DND-41 (cell line): ENCODE results near the gene NPAS2.

Source experiments
- ATAC-seq: fragments of 200-7000 bp; cut with Tn5 transposase; 3 replicates; pipeline ENCODE4 v1.9.1; 2021; ENCODE audit warnings: low read depth; ENCODE audit not compliant: insufficient read depth
- DNase-seq: peaks from one replicate; pipeline ENCODE4 v3.0.0-alpha.2; 2020
- H2AFZ ChIP-seq: 2 replicates; pipeline ENCODE4 v1.6.0; 2012; ENCODE audit warnings: low read depth, low read length
- H3K27ac ChIP-seq: 2 replicates; pipeline ENCODE4 v1.5.1; 2012; ENCODE audit warnings: low read length, inconsistent platforms
- H3K27me3 ChIP-seq: fragments of 200-600 bp; sonication (generic); 2 replicates; pipeline ENCODE4 v1.6.0; 2012; ENCODE audit warnings: low read length, mild to moderate bottlenecking, inconsistent platforms; ENCODE audit not compliant: insufficient read depth, poor library complexity
- H3K36me3 ChIP-seq: 2 replicates; pipeline ENCODE4 v1.5.1; 2012; ENCODE audit warnings: low read length, inconsistent platforms; ENCODE audit not compliant: insufficient read depth
- H3K4me1 ChIP-seq: 2 replicates; pipeline ENCODE4 v1.5.1; 2012; ENCODE audit warnings: mild to moderate bottlenecking, low read length; ENCODE audit not compliant: insufficient read depth
- H3K4me2 ChIP-seq: 2 replicates; pipeline ENCODE4 v1.6.0; 2012; ENCODE audit warnings: mild to moderate bottlenecking, moderate library complexity, low read length, inconsistent platforms; ENCODE audit not compliant: insufficient read depth
- H3K4me3 ChIP-seq, 2 experiments: fragments of 200-600 bp in 1 of 2; shearing (Covaris generic) in 1 of 2; 2 replicates each; pipeline ENCODE4 v1.5.1; 2012 to 2016; ENCODE audit warnings: inconsistent platforms in 2 of 2, low read length in 2 of 2, mild to moderate bottlenecking in 2 of 2, low read depth in 1 of 2, moderate library complexity in 1 of 2
- H3K79me2 ChIP-seq: 2 replicates; pipeline ENCODE4 v1.6.0; 2012; ENCODE audit warnings: low read length, inconsistent platforms; ENCODE audit not compliant: insufficient read depth
- H3K9ac ChIP-seq: 2 replicates; pipeline ENCODE4 v1.6.0; 2012; ENCODE audit warnings: low read depth, mild to moderate bottlenecking, inconsistent platforms, low read length, moderate library complexity
- H3K9me3 ChIP-seq: 2 replicates; pipeline ENCODE4 v1.5.1; 2012; ENCODE audit warnings: low read length, moderate library complexity, mild to moderate bottlenecking, inconsistent platforms; ENCODE audit not compliant: insufficient read depth, severe bottlenecking
- H4K20me1 ChIP-seq: 2 replicates; pipeline ENCODE4 v1.6.0; 2012; ENCODE audit warnings: low read length; ENCODE audit not compliant: insufficient read depth
- EZH2 ChIP-seq: IDR thresholded peaks from 3 replicates; pipeline ENCODE4 v1.6.1; 2012; ENCODE audit warnings: borderline replicate concordance, low read depth, mild to moderate bottlenecking, moderate library complexity, low read length, inconsistent platforms; ENCODE audit not compliant: severe bottlenecking
- TF ChIP-seq, protein P1 (sequence below): IDR thresholded peaks from 2 replicates; pipeline ENCODE4 v1.5.1; 2012; ENCODE audit warnings: borderline replicate concordance, low read length, moderate library complexity, mild to moderate bottlenecking; ENCODE audit not compliant: poor library complexity, severe bottlenecking; ENCODE audit errors: extremely low read depth

Gene NPAS2

DNA sequence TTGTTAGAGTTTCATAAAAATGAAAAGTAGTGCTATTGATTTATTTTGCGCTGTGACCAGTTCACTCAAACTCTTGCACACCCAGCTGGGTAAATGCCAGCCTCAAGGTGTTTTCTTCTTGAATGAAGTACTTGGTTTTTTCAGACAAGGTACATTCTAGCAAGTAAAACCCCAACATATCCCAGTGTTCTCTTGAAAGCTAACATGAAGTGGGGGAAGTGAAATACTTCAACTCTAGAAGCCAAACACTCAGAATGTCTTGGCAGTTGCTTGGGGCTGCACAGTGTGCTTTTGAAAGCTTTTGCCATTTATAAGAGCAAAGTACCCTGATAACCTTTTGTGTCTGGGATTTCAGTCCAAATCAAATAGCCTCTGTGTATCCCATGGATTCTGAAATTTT, 13.4 kb downstream of the NPAS2 start:
- ATAC-seq (no peak), DNase-seq (no peak)
- H3K9me3 ChIP-seq = peaks cover 3% of the 10 kb centered on the region
- H3K4me1 ChIP-seq = no peaks in the 10 kb centered on the region
- H3K27ac ChIP-seq = no peak overlapping the region
- H3K4me3 ChIP-seq = no peak overlapping the region
- H2AFZ ChIP-seq = no peak overlapping the region
- no peak overlapping the region for H3K9ac ChIP-seq
- H4K20me1 ChIP-seq = 0 out of 2 replicates have a peak, but pooled peaks cover 4% of the 10 kb centered on the region
- H3K4me2 ChIP-seq = no peak overlapping the region
- no peaks in the 10 kb centered on the region for H3K27me3 ChIP-seq
- TF ChIP-seq EZH2 = no peak
- TF ChIP-seq, protein P1, sequence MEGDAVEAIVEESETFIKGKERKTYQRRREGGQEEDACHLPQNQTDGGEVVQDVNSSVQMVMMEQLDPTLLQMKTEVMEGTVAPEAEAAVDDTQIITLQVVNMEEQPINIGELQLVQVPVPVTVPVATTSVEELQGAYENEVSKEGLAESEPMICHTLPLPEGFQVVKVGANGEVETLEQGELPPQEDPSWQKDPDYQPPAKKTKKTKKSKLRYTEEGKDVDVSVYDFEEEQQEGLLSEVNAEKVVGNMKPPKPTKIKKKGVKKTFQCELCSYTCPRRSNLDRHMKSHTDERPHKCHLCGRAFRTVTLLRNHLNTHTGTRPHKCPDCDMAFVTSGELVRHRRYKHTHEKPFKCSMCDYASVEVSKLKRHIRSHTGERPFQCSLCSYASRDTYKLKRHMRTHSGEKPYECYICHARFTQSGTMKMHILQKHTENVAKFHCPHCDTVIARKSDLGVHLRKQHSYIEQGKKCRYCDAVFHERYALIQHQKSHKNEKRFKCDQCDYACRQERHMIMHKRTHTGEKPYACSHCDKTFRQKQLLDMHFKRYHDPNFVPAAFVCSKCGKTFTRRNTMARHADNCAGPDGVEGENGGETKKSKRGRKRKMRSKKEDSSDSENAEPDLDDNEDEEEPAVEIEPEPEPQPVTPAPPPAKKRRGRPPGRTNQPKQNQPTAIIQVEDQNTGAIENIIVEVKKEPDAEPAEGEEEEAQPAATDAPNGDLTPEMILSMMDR = no peak
- no peaks in the 10 kb centered on the region for H3K79me2 ChIP-seq
- no peaks in the 10 kb centered on the region for H3K36me3 ChIP-seq

DNA sequence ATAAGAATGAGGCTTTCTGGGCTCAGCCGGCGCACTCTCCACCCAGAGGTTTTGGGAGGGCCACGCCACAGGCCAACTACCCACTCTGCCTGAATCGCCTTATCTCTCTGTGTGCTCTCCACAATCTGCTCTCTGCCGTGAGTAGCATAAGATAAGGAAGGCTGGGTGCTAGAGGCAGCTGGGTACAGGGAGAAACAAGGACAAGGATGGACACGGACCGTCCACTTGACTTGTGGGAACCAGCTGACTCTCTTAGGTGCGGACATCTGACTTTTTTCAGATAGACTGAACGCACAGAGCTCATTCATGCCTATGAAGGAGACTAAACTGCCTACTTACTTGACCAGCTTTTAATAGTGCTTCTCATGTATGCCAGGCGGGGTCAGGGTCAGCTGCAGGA, 14.3 kb downstream of the NPAS2 start:
- H3K4me2 ChIP-seq = no peak overlapping the region
- no peak overlapping the region for H3K27ac ChIP-seq
- no peaks in the 10 kb centered on the region for H3K9me3 ChIP-seq
- H2AFZ ChIP-seq = no peak overlapping the region
- no peaks in the 10 kb centered on the region for H3K79me2 ChIP-seq
- no peak overlapping the region for H3K9ac ChIP-seq
- H3K27me3 ChIP-seq = no peaks in the 10 kb centered on the region
- H3K4me3 ChIP-seq = no peak overlapping the region
- no peaks in the 10 kb centered on the region for H3K36me3 ChIP-seq
- no peak for TF ChIP-seq EZH2
- TF ChIP-seq, protein P1 = no peak
- no peaks in the 10 kb centered on the region for H3K4me1 ChIP-seq
- DNase-seq (no peak), ATAC-seq (no peak)
- H4K20me1 ChIP-seq = 0 out of 2 replicates have a peak, but pooled peaks cover 4% of the 10 kb centered on the region

DNA sequence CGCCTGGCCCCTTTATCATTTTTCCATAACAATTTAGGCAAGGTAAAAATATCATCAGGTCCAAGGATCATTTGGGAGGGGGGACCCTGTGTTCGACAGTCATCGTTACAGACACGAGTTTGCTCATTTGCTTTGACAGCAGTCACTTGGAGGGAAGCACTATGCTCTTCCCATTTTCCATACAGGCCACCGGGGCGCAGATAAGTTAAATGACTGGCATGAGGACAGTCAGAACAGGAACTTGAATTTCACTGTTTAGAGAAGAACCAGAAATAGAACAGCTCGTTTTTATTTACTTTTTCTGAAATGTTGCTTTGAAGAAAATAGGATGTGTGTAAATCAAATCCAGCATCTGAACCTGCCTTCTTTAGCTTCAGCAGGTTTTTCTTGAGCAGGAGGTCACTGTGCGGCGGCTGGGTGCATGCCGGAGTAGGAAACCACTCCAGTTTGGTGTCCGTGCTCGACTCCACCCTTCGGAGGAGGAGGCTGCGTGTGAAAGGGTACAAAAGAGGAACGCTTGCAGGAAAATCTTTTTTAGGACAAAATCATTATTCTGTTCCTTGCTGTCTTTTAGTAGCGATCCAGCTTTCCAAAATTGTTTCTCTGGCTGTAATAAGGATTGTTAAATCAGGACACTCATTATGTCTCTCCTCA, 15.2 kb downstream of the NPAS2 start:
- Histone ChIP-seq H3K36me3 (no peaks in the 10 kb centered on the region), H4K20me1 (peaks cover 7% of the 10 kb centered on the region; the same call in 1 of the 2 replicates), H3K27ac (no peak overlapping the region), H3K27me3 (no peaks in the 10 kb centered on the region), H3K4me1 (no peaks in the 10 kb centered on the region), H3K9me3 (no peaks in the 10 kb centered on the region), H3K9ac (no peak overlapping the region), H3K4me2 (no peak overlapping the region), H2AFZ (no peak overlapping the region), H3K79me2 (no peaks in the 10 kb centered on the region), H3K4me3 (no peak overlapping the region)
- TF ChIP-seq, protein P1 = no peak
- TF ChIP-seq EZH2 = no peak
- no peak for ATAC-seq
- DNase-seq = no peak
